Measurements from ENCODE around the gene HAUS8.

DNA sequence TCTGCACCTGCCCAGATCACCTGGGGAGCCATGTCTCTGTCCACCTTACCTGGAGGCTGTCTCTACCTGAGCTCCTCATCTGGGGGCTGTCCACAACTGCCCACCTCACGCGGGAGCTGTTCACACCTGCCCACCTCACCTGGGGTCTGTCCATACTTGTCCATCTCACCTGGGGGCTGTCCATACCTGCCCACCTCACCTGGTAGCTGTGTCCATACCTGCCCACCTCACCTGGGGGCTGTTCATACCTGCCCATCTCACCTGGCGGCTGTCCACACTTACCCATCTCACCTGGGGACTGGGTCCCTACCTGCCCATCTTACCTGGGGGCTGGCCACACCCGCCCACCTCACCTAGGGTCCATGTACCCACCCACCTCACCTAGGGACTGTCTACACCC is 38.6 kb downstream of the HAUS8 start:
- no peak for TF ChIP-seq CTCF (IDR thresholded peaks at IDR 0.05 in 2 of 3, conservative IDR thresholded peaks at IDR 0.05 in 1 of 3; ENCODE audit: control insufficient read depth in 2 of 3, extremely low read depth in 1 of 3, insufficient read depth in 1 of 3, low read depth in 3 of 3, low read length in 3 of 3)
- TF ChIP-seq RAD51 (IDR thresholded peaks at IDR 0.05): no peak
- TF ChIP-seq SMC3 (IDR thresholded peaks at IDR 0.05; ENCODE audit: borderline replicate concordance, low read length): no peak
- TF ChIP-seq KDM1A (IDR thresholded peaks at IDR 0.05; ENCODE audit: borderline replicate concordance): no peak
- no peak for TF ChIP-seq NR2C2 (IDR thresholded peaks at IDR 0.05; ENCODE audit: borderline replicate concordance, control insufficient read depth, insufficient read length, low read depth)
- TF ChIP-seq POLR2A (IDR thresholded peaks at IDR 0.05; ENCODE audit: low read depth, low read length): no peak
- no peak for TF ChIP-seq SREBF2 (IDR thresholded peaks at IDR 0.05; ENCODE audit: low read length)
- no peak for TF ChIP-seq FOXK2 (IDR thresholded peaks at IDR 0.05)
- no peak for TF ChIP-seq CBX3 (IDR thresholded peaks at IDR 0.05; ENCODE audit: borderline replicate concordance, low read depth)
- no peak for TF ChIP-seq ZZZ3 (IDR thresholded peaks at IDR 0.05; ENCODE audit: control insufficient read depth, insufficient read length, low read depth)
